Mucosa of gallbladder (tissue), 1 donor: ENCODE data around the gene KRTAP10-5. TPM values are rescaled to one million over a fixed set of nuclear protein-coding genes. Genes with fewer than 3 reads are reported as not detected.
"Not testable (repeated sequence)": the region's sequence is repeated elsewhere in the genome, so short reads cannot be mapped to it uniquely, and the experiment has no call there.

Experiments
- DNase-seq: peaks from one replicate; pipeline ENCODE4 v3.0.0-alpha.2; 2020; ENCODE audit warnings: low spot score
- total RNA-seq: library from RNA; stranded (reverse); gene quantifications from one replicate; pipeline ENCODE4 v1.2.1, GENCODE V29; 2021
- donor health status: DM: no; HTN: no; CAD: no.

KRTAP10-5 gene, protein sequence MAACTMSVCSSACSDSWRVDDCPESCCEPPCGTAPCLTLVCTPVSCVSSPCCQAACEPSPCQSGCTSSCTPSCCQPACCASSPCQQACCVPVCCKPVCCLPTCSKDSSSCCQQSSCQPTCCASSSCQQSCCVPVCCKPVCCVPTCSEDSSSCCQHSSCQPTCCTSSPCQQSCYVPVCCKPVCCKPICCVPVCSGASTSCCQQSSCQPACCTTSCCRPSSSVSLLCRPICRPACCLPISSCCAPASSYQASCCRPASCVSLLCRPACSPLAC
- total RNA-seq, result not detected

DNA sequence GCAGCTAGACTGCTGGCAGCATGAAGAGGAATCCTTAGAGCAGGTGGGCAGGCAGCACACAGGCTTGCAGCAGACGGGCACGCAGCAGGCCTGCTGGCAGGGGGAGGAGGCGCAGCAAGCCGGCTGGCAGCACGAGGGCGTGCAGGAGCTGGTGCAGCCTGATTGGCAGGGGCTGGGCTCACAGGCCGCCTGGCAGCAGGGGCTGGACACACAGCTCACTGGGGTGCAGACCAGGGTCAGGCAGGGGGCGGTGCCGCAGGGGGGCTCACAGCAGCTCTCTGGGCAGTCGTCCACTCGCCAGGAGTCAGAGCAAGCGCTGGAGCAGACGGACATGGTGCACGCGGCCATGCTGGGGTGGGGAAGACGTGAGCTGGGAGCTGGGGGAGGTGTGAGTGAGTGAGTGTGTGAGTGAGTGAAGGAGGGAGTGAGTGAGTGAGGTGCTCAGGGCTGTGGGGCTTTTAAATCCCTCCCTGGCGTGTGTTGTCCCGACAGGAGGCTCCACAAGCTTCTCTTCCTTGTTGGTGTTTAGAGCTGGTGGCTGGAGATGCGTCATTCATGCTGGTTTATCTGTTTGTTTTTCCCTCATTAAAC, at the start of gene KRTAP10-5:
KRTAP10-5 (minus strand) TSS at position 374 of the 591 bp plus-strand sequence; CDS start at position 348, 26 bp downstream.
- not testable (repeated sequence) for DNase-seq

DNA sequence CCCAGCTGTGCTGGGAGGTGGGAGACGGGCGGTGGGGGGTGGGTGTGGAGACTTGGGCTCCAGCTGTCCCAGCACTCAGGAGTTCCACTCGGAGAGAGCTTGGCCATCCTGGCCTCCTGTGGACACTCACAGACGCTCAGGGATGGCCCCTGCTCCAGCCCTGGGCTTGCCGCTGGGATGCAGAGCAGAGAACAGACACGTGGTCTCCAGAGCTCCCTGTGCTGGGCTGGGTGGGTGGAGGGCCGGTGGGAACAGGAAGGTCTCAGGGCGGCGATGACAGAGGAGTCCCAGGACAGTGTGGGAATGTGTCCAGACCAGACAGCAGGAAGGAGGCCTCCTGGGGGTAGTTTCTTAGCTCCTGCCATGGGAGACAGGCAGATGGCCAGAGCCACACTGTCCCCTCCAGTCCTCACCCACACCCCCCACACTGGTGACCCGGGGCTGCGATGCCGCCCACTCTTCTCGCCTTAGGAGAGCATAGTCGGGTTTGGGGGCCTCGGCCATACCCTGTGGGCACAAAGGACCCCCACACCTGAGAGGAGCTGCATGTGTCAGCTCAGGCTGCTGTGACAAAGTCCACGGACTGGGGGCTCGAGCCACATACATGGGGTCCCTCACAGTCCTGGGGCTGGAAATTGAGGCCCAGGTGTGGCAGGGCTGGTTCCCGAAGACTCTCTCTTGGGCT, 48.4 kb upstream of the KRTAP10-5 start:
- no peak for DNase-seq

DNA sequence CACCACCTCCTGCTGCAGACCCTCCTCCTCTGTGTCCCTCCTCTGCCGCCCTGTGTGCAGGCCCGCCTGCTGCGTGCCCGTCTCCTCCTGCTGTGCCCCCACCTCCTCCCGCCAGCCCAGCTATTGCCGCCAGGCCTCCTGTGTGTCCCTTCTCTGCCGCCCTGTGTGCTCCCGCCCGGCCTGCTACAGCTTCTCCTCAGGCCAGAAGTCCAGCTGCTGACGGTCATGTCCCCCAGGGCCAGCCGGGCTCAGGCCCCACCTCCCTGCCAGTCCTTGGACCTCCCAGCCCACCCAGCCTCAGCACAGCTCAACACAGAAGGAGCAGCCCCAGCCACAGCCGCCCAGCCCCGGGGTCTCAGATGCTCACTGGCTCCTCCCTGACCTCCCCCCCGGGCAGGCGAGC, 47.4 kb upstream of the KRTAP10-5 start:
- DNase-seq, result not testable (repeated sequence)

DNA sequence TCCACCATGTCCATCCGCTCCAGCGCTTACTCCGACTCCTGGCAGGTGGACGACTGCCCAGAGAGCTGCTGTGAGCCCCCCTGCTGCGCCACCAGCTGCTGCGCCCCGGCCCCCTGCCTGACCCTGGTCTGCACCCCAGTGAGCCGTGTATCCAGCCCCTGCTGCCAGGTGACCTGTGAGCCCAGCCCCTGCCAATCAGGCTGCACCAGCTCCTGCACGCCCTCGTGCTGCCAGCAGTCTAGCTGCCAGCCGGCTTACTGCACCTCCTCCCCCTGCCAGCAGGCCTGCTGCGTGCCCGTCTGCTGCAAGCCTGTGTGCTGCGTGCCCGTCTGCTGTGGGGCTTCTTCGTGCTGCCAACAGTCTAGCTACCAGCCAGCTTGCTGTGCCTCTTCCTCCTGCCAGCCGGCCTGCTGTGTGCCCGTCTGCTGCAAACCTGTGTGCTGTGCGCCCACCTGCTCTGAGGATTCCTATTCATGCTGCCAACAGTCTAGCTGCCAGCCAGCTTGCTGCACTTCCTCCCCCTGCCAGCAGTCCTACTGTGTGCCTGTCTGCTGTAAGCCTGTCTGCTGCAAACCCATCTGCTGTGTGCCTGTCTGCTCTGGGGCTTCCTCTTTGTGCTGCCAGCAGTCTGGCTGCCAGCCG, 46.9 kb upstream of the KRTAP10-5 start:
- DNase-seq, result not testable (repeated sequence)

DNA sequence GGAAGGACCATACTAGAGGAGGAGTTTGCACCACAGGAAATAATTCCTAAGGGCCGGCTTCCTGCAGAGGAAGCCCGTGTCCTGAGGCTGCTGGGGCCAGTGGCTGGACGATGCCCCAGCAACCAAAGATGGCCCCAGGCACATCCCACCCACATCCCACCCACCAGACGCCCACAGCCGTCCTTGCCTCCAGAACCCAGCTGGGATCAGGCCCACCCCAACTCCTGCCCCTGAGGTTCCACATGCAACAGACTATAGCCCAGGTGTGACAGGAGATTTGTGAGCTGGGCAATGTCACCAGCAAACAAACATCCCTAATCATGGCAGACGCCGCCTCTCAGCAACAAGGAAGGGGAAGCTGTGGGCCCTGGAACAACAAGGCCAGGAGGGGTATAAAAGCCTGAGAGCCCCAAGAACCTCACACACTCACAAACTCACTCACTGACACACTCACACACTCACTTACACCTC, 46.3 kb upstream of the KRTAP10-5 start, which contains the start of gene KRTAP10-9:
KRTAP10-9 (plus strand) TSS at position 421 of the 471 bp plus-strand sequence. CDS start 79 bp downstream, outside the sequence.
- DNase-seq, result no peak

DNA sequence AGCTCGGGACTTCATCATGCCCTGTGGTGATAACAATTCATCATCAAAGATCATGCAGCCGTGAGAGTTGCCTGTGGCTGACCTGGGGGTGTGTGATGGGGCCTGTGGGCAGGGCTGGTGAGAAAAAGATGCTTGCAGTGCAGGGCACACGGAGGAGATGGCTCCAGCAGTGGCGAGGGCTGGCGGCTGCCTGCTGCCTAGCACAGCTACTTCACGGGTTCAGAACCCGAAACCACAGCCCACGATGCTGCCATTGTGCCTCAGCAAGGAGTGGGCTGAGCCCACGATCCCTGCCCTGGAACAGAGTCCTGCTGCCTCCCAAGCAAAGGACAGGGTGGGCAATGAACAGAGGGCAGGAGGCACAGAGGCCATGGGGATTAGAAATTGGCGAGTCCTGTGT, 45.9 kb upstream of the KRTAP10-5 start:
- DNase-seq, result no peak

DNA sequence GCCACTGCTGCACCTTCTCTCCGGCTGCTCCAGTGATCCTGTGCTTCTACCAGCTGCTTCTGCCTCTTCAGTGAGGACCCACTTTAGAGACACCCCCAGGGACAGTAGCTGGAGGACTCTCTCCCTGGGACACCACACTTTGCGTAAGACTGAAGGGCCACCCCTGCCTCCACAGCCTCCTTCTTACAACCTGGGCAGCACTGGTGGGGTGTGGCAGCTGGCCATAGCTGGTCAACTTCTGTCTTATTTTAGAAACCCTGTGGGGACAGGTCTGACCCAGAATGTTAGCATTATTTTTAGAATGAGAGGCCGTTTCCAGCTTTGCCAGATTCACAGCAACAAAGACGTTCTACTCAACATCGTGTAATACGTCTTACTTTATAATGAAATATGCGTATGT, 45.4 kb upstream of the KRTAP10-5 start:
- no peak for DNase-seq

DNA sequence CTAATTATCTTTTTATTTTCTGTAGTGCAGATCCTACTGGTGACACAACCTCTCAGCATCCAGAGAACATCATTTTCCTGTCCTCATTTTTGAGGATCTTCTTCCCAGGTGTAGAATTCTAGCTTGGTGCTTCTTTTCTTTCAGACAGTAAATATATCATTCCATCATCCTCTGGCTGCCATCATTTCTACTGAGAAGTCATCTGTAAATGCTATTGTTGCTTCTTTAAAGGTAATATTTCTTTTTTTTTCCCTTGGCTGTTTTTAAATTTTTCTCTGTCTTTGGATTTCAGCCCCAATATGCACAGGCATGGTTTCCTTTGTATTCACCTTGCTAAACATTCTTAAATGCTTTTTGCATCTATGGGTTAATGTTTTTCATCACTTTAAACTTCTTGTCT, 43.2 kb upstream of the KRTAP10-5 start:
- no peak for DNase-seq

DNA sequence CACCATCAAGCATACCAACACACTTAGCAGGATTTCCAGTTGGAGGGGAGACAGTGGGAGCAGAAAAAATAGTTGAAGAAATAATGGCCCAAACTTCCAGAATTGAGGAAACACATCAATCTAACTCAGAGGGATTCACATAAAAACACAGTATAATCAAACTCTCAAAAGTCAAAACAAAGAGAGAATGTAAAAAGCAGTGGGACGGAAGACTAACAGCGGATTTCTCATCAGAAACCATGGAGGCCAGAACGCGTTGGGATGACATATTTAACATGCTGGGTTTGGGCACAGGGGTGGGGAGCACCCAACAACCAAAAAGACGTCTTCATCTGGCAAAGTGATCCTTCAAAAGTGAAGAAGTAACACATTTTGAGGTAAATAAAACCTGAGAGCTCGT, 39.5 kb upstream of the KRTAP10-5 start:
- no peak for DNase-seq

DNA sequence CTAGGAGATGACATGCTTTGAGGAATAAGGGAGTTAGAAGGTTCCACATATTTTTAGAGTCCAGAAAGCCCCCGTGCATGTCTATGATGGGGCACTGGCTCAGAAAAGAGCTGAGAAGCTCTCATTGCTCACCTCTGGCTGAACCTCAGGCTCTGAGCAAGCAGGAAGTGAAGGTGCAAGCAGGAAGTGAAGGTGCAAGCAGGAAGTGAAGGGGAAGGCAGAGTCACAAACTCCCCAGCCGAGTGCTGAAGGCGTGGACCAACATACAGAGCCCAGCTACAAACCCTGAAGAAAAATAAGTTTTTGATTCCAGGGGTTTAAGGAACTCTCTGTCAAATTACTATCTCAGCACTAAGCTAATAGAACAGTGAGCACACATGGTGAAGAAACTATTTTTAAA, 38.5 kb upstream of the KRTAP10-5 start:
- peak; percentile 16 for DNase-seq

DNA sequence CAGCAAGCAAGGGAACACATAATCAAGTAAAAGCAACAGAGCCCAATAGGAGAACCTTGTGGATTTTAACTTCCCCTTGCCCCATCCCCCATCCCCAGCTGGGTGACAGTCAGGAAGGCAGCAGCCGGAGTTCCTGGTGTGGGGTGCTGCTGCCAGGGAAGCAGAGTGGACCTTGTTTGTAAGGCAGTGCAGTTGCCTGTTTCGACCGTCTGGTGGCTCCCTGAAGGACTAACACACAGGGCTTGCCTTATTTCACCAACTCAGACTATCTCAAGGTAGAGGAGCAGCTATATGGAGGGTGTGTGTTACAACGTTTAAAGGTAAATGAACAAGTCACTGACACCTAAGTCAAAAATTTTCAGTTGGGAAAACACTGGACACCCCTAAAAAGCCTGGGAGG, 38.1 kb upstream of the KRTAP10-5 start:
- peak; percentile 39 for DNase-seq

DNA sequence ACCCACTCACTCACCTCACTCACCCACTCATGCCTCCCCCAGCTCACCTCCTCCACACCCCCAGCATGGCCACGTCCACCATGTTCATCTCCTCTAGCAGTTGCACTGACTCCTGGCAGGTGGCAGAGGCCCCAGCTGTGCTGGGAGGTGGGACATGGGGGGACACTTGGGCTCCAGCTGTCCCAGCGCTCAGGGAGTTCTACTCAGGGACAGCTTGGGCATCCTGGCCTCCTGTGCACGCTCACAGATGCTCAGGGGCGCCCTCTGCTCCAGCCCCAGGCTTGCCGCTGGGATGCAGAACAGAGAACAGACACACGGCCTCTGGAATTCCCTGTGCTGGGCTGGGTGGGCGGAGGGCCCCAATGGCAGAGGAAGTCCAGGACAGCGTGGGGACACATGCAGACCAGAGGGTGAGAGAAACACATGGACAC, 36.7 kb upstream of the KRTAP10-5 start:
- no peak for DNase-seq

DNA sequence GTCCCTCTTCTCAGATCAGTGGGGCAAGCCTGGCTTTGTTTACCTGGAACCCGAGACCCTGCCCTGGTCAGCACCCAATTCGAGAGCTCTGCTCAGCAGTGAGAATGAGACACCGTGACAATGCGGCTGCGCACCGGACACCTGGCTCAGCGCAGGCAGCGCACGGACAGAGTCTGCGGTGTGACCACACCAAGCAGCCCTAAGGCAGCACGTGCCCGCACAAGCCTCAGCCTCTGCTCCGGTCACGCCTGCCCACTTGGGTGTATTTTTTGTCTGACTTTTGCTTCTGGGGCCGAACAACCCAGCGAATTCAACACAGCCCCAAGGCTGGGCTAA, 36.2 kb upstream of the KRTAP10-5 start:
- DNase-seq, result no peak

DNA sequence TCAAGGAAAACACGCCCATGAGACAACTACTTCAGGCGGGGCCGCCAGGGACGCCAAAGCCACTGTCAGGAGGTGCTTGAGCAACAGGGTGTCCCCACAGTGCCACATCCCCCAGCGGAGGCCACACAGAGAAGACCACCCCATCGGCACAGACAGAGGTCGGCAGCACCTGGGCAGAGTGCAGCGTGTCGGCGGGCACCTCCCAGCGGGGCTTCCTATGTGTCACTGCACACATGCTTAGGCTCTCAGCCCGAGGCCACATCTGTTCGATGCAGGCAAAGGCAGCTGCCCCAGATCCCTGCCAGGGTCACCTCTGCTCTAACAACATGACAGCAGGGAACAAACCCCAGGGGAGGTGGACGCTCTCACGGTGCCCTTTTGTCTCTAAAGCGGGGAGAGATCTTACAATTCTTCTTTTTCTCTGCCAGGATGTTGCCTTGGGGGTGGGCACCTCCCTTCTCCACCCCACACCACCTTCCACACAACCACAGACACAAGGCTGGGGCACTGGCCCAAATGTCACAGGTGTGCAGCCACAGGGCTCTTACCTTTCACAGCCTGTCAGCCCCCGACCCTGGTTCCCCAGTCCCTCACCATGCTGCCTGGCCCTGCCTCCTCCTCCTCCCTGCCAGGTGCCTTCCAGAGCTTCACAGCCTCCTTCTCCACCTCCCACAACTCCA, 35.6 kb upstream of the KRTAP10-5 start:
- DNase-seq, result no peak

DNA sequence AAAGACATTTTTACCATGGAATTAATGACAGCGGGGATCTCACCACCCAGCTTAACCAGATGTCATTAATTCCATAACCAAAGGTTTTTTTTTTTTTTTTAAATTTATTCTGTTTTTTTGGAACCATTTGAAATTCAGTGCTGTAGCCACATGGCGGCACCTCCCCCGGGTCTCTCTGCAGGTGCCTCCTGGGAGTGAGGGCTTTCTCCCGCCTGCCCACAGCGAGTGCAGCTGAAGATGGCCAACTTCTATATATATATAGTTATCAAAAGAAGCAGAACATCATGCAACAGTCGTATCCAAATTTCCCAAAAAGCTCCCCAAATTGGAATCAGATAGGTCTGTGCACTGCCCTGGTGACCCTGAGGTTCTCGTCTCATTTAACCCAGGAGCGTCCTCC, 35.1 kb upstream of the KRTAP10-5 start:
- no peak for DNase-seq

DNA sequence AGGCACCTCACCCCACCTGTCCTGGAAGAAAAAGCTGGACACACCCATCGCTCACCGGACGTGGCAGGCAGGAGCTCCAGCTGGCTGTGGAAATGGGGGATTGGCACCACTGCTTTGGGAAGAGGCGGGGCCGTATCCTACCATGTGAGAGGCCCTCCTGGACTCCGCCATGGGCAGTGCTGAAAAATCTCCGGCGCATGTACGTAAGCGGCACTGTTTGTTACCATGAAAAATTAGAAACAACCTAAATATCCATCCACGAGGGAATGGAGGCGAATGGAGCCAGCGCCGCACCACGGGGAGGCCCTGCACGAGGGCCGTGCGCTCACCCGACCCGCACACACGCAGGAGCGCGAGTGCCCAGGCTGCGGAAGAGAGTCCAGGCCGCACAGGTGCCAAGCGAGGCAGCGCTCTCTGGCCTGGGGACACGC, 34.6 kb upstream of the KRTAP10-5 start:
- no peak for DNase-seq

DNA sequence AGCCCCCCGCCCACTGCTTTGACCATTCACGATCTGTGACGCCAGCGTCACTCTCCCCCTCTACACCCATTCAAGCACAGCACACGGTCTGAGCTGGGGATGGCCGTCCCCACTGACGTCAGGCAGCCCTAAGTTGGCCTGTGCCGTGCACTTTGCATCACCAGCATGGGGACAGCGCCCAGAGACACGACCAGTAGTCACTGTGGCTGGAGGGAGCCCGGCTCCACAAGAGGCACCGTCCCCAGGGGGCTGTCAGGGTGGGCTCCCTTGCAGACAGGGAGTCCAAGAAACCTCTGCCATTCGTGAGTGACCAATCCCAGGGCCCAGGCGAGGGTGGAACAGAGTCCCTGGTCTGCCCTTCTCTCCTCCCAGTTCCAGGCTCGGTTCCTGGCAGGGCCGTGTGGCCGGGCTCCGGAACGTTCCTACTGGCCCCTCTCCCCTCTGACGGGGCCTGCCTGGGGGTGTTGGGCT, 33.8 kb upstream of the KRTAP10-5 start:
- no peak for DNase-seq

DNA sequence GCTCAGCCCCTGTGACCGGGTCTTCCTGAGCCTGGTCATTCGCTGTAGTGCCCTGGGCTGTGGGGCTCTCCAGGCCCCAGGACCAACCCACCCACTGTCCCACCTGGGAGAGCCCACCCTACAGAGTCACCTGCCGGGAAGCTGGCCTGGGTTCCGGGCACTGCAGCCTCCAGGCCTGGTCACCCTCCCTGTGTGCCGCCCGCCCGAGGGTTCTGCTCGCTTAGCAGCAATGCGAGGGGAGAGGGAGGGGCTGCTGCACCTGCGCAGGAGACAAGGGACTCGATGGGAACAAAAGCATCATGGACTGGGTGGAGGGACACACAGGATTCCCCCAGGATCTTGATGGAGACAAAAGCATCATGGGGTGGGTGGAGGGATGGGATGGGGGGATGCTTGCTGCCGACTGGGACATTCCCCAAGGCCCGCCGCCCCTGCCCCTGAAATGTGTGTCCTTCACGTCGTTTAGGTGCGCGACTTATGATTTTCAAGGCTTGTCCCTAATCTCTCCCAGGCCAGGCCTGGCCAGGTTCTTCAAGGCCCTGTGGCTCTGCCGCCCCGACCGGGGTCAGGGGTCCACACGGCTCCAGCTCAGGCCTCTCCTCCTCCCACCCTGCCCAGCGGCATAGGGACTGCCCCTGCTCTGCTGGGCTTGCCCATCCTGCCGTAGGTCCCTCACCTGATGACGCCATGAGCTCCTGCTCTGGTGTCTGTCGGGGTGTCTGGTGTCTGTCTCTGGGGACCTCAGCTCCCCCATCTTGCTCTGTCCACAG, 33.2 kb upstream of the KRTAP10-5 start:
- no peak for DNase-seq

DNA sequence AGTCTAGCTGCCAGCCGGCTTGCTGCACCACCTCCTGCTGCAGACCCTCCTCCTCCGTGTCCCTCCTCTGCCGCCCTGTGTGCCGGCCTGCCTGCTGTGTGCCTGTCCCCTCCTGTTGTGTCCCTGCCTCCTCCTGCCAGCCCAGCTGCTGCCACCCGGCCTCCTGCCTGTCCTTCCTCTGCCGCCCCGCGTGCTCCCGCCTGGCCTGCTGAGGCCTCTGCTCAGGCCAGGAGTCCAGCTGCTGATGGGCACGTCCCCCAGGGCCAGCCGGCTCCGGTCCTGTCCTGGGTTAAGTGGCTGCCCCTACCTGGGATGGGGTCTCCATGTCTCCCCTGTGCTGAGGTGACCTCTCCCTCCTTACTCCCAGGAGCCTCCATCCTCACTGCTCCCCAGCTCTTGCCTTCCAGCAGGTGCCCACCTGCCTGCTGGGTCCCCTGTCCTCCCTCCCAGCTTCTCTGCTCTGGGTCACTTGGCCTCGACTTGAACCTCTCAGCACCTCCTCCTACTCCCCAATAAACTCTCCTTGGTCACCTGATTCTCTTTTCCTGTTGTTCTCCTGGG, 32.3 kb upstream of the KRTAP10-5 start:
- no peak for DNase-seq

DNA sequence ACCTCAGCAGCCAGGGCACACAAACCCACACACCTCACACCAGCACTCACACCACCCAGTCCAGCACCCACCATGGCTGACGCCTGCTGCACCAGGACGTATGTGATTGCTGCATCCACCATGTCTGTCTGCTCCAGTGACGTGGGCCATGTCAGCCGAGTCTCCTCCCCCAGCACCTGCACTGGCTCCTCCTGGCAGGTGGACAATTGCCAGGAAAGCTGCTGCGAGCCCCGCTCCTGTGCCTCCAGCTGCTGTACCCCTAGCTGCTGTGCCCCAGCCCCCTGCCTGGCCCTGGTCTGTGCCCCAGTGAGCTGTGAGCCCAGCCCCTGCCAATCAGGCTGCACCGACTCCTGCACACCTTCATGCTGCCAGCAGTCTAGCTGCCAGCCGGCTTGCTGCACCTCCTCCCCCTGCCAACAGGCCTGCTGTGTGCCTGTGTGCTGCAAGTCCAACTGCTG, 31.7 kb upstream of the KRTAP10-5 start, which contains the start of gene KRTAP10-8:
KRTAP10-8 (plus strand) TSS at position 51 of the 458 bp plus-strand sequence; CDS start at position 73, 22 bp downstream.
- DNase-seq, result no peak
